ENCODE measurements around the gene MEX3A.
"Not testable (repeated sequence)": the region's sequence is repeated elsewhere in the genome, so short reads cannot be mapped to it uniquely, and the experiment has no call there.

Gene MEX3A

GRCh38 chr1:156082309-156083091 lies at the start of gene MEX3A:
TSS of gene MEX3A (minus strand) at chr1:156082465. CDS start at chr1:156081998, 467 bp downstream.
- peak; percentile 61 for DNase-seq

- DNase-seq, result no peak
Measured at GRCh38 chr1:156130578-156130942, 48.3 kb upstream of the MEX3A start.

GRCh38 chr1:156129687-156130577 lies 47.7 kb upstream of the MEX3A start:
- DNase-seq, result peak; percentile 83

- DNase-seq, result no peak
Measured at GRCh38 chr1:156128654-156129597, 46.7 kb upstream of the MEX3A start.

- DNase-seq, result no peak
Measured at GRCh38 chr1:156128308-156128653, 46.0 kb upstream of the MEX3A start.

GRCh38 chr1:156126630-156127534 lies 44.6 kb upstream of the MEX3A start:
- no peak for DNase-seq

GRCh38 chr1:156126043-156126629 lies 43.9 kb upstream of the MEX3A start:
- DNase-seq, result peak; percentile 47

- not testable (repeated sequence) for DNase-seq
Measured at GRCh38 chr1:156125544-156125943, 43.3 kb upstream of the MEX3A start.

GRCh38 chr1:156124557-156125483 lies 42.6 kb upstream of the MEX3A start:
- DNase-seq, result peak; percentile 36

GRCh38 chr1:156123356-156124196 lies 41.3 kb upstream of the MEX3A start:
- DNase-seq, result peak; percentile 84

- no peak for DNase-seq
Measured at GRCh38 chr1:156122519-156123355, 40.5 kb upstream of the MEX3A start.

GRCh38 chr1:156122086-156122485 lies 39.8 kb upstream of the MEX3A start:
- DNase-seq, result no peak

GRCh38 chr1:156121457-156121856 lies 39.2 kb upstream of the MEX3A start:
- DNase-seq, result no peak

GRCh38 chr1:156121005-156121404 lies 38.7 kb upstream of the MEX3A start:
- DNase-seq, result not testable (repeated sequence)

- no peak for DNase-seq
Measured at GRCh38 chr1:156120318-156120717, 38.1 kb upstream of the MEX3A start.

- no peak for DNase-seq
Measured at GRCh38 chr1:156119503-156120209, 37.4 kb upstream of the MEX3A start.

GRCh38 chr1:156118177-156118868 lies 36.1 kb upstream of the MEX3A start:
- DNase-seq, result no peak
